NCI-H2196 (cell line): ENCODE measurements around the gene EIF3CL.
"Not testable (repeated sequence)": the region's sequence is repeated elsewhere in the genome, so short reads cannot be mapped to it uniquely, and the experiment has no call there.

Experiments used
- DNase-seq: peaks from one replicate; lab custom pipeline; 2025; ENCODE audit not compliant: unreplicated experiment; lab: John Stamatoyannopoulos, UW

Gene EIF3CL

GRCh38 chr16:28364268-28365173, 39.1 kb downstream of the EIF3CL start:
- DNase-seq, result not testable (repeated sequence)

- not testable (repeated sequence) for DNase-seq
Observed at GRCh38 chr16:28363408-28363807, 40.2 kb downstream of the EIF3CL start, which contains the start of gene NPIPB6. Gene NPIPB6 (minus strand): TSS chr16:28363508. CDS start chr16:28362822, 686 bp downstream.

GRCh38 chr16:28362600-28362999, 41.0 kb downstream of the EIF3CL start:
- not testable (repeated sequence) for DNase-seq

- not testable (repeated sequence) for DNase-seq
Observed at GRCh38 chr16:28338230-28338629, 65.4 kb downstream of the EIF3CL start.

- DNase-seq, result not testable (repeated sequence)
Observed at GRCh38 chr16:28336940-28337710, 66.5 kb downstream of the EIF3CL start.

GRCh38 chr16:28335678-28336077, 68.0 kb downstream of the EIF3CL start:
- not testable (repeated sequence) for DNase-seq

GRCh38 chr16:28332632-28333031, 71.0 kb downstream of the EIF3CL start:
- DNase-seq, result not testable (repeated sequence)

- not testable (repeated sequence) for DNase-seq
Observed at GRCh38 chr16:28330981-28331380, 72.7 kb downstream of the EIF3CL start.

- DNase-seq, result not testable (repeated sequence)
Observed at GRCh38 chr16:28330232-28330631, 73.4 kb downstream of the EIF3CL start.
